Uterus (tissue), 4 donors: ENCODE results near the gene RCBTB1. TPM values are rescaled to one million over a fixed set of nuclear protein-coding genes. Genes with fewer than 3 reads are reported as not detected.

Experiments used
- DNase-seq, 2 donors: peaks; one replicate each; pipeline ENCODE4 v3.0.0-alpha.2; 2019 to 2020
- H3K27ac ChIP-seq, 2 donors: fragments of 200-600 bp; sonication (generic); 1 replicate in 1 of 2; 2 replicates in 1 of 2; pipeline ENCODE4 v1.5.1; 2016 to 2018
- H3K27me3 ChIP-seq, 2 donors: fragments of 200-600 bp; sonication (generic); one replicate each; pipeline ENCODE4 v1.5.1; 2018 to 2019; ENCODE audit warnings: control low read depth in 1 of 2
- H3K36me3 ChIP-seq, 2 donors: fragments of 200-600 bp; sonication (generic); one replicate each; pipeline ENCODE4 v1.5.1; 2019; ENCODE audit warnings: control low read depth in 1 of 2
- H3K4me1 ChIP-seq, 2 donors: fragments of 200-600 bp; sonication (generic); one replicate each; pipeline ENCODE4 v1.5.1; 2018 to 2019; ENCODE audit warnings: control low read depth in 1 of 2
- H3K4me3 ChIP-seq, 2 donors: fragments of 200-600 bp; sonication (generic); 1 replicate in 1 of 2; 2 replicates in 1 of 2; pipeline ENCODE4 v1.5.1; 2018 to 2019; ENCODE audit warnings: mild to moderate bottlenecking in 1 of 2
- H3K9me3 ChIP-seq, 2 donors: fragments of 200-600 bp; sonication (generic); one replicate each; pipeline ENCODE4 v1.5.1; 2019; ENCODE audit warnings: control low read depth in 1 of 2
- CTCF ChIP-seq, 4 experiments: fragments of 200-600 bp in 2 of 4; fragments of 450-650 bp in 2 of 4; sonication (generic) in 2 of 4; IDR thresholded peaks; one replicate each; pipeline ENCODE4 v1.5.1; 2016 to 2019; ENCODE audit warnings: antibody characterized with exemption in 4 of 4, mild to moderate bottlenecking in 2 of 4, moderate library complexity in 1 of 4
- POLR2A ChIP-seq, 2 donors: fragments of 450-650 bp; IDR thresholded peaks; one replicate each; pipeline ENCODE4 v1.6.1; 2016; ENCODE audit warnings: antibody characterized with exemption in 2 of 2, mild to moderate bottlenecking in 1 of 2, moderate library complexity in 1 of 2
- intact Hi-C: fragments of 100-400 bp; cut with DNase I; formaldehyde crosslinking; loops from one replicate; pipeline ENCODE4 v1.15.1; 2023; ENCODE audit warnings: low total_unique reads
- total RNA-seq, 4 donors: library from RNA; depleted of rRNA in 3 of 4; stranded (reverse); fragments of >200 nt in 3 of 4; gene quantifications; one replicate each; pipeline versions ENCODE4 v1.1.0 to v1.2.4, GENCODE V29; 2014 to 2023
- donor health status: DM: yes; HTN: yes; CAD: no.

The RCBTB1 gene
- total RNA-seq, 4 donors from 2014 or later: 4.4 to 24.6 (median 19.1) TPM

GRCh38 chr13:49495783-49496762, 89.3 kb downstream of the RCBTB1 start, which contains the start of gene PHF11:
Gene PHF11, plus strand, starts transcription at chr13:49495953. Its CDS starts 49 bp downstream, at chr13:49496002.
- Histone ChIP-seq H3K4me3 (peak within 1 kb of the TSS; percentile 47 to 49), H3K27me3 (no peaks in the 10 kb centered on the region), H3K27ac (peak within 1 kb of the TSS; percentile 94), H3K4me1 (no peaks in the 10 kb centered on the region), H3K36me3 (no peaks in the 10 kb centered on the region), H3K9me3 (no peaks in the 10 kb centered on the region)
- TF ChIP-seq CTCF (IDR thresholded peaks at IDR 0.05) (peak in 3 of 4 experiments; percentile 5 to 34 (median 5)), POLR2A (IDR thresholded peaks at IDR 0.05) (no peak)
- DNase-seq: peak; percentile 74 to 76
- intact Hi-C loops: no loop called here

GRCh38 chr13:49494645-49495044, 90.7 kb downstream of the RCBTB1 start:
- no peak for TF ChIP-seq CTCF (IDR thresholded peaks at IDR 0.05)
- no peak for TF ChIP-seq POLR2A (IDR thresholded peaks at IDR 0.05)
- H3K4me1 ChIP-seq: no peaks in the 10 kb centered on the region
- intact Hi-C loops: no loop called here
- H3K27ac ChIP-seq: peak overlapping the region; percentile 94
- no peaks in the 10 kb centered on the region for H3K36me3 ChIP-seq
- no peak for DNase-seq
- no peaks in the 10 kb centered on the region for H3K27me3 ChIP-seq
- peak overlapping the region; percentile 47 to 49 for H3K4me3 ChIP-seq
- no peaks in the 10 kb centered on the region for H3K9me3 ChIP-seq

- TF ChIP-seq POLR2A (IDR thresholded peaks at IDR 0.05) (no peak), CTCF (IDR thresholded peaks at IDR 0.05) (no peak)
- no peaks in the 10 kb centered on the region for H3K9me3 ChIP-seq
- no peak overlapping the region for H3K27ac ChIP-seq
- no peaks in the 10 kb centered on the region for H3K4me1 ChIP-seq
- DNase-seq: no peak
- H3K4me3 ChIP-seq: no peak overlapping the region
- intact Hi-C loops: no loop called here
- H3K36me3 ChIP-seq: no peaks in the 10 kb centered on the region
- H3K27me3 ChIP-seq: no peaks in the 10 kb centered on the region
These were observed 96.8 kb downstream of the RCBTB1 start for GRCh38 chr13:49488563-49488962.

Other genes with a start within 250 kb of the RCBTB1 start
- 10 to 100 TPM; 12.0 to 24.7 (median 18.5) TPM for gene CAB39L, start 141.5 kb downstream of the RCBTB1 start, total RNA-seq
- gene SETDB2, start 141.3 kb downstream of the RCBTB1 start, total RNA-seq: 10 to 100 TPM in 3 of 4 donors, 1 to 10 TPM in 1; 9.5 to 24.1 (median 19.0) TPM
- gene PHF11, start 89.6 kb downstream of the RCBTB1 start, total RNA-seq: 10 to 100 TPM; 26.2 to 70.9 (median 27.2) TPM
- 1 to 10 TPM in 2 of 4 donors, under 1 TPM in 1, not detected in 1; 0.21 to 1.5 (median 1.2) TPM for gene ARL11, start 42.9 kb upstream of the RCBTB1 start, total RNA-seq
- gene EBPL, start 105.9 kb upstream of the RCBTB1 start, total RNA-seq: 10 to 100 TPM; 47.0 to 99.4 (median 79.7) TPM
- gene KPNA3, start 207.1 kb upstream of the RCBTB1 start, total RNA-seq: 10 to 100 TPM in 3 of 4 donors, 1 to 10 TPM in 1; 9.1 to 49.2 (median 30.3) TPM